Measurements from ENCODE around the gene ADARB1.

Gene ADARB1

GRCh38 chr21:45176141-45176540 is 101.8 kb downstream of the ADARB1 start:
- no peak for TF ChIP-seq POLR2AphosphoS5 (IDR thresholded peaks at IDR 0.05; ENCODE audit: low read depth, low read length)
- no peak for TF ChIP-seq TAF1 (IDR thresholded peaks at IDR 0.05; ENCODE audit: borderline replicate concordance, low read depth, low read length)
- no peak for TF ChIP-seq POLR2A (IDR thresholded peaks at IDR 0.05; ENCODE audit: low read depth, low read length)
- DNase-seq (ENCODE audit: insufficient read length) (no peak), FAIRE-seq (no peak)

DNA sequence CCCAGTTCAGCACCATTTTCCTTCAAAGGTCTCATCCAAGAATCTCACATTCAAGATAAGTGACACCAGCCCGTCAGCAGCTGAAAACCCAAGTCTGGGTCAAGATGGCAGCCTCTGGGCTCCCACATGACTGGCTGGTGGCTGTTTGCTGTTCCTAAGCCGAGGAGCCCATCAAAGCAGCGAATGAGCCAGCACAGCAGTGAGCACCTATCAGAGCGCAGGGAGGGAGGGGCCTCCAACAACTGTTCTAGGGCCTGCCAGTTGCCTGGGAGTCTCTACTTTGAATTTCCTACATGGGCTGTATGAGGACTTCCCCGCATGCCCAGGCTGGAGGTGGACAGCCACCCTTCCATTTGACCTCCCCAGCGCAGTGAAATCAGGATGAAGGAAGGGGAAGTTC is 102.7 kb downstream of the ADARB1 start:
- TF ChIP-seq POLR2A (IDR thresholded peaks at IDR 0.05; ENCODE audit: low read depth, low read length) (no peak), TAF1 (IDR thresholded peaks at IDR 0.05; ENCODE audit: borderline replicate concordance, low read depth, low read length) (no peak), POLR2AphosphoS5 (IDR thresholded peaks at IDR 0.05; ENCODE audit: low read depth, low read length) (no peak)
- no peak for DNase-seq (ENCODE audit: insufficient read length)
- no peak for FAIRE-seq

GRCh38 chr21:45178070-45178608 is 103.8 kb downstream of the ADARB1 start:
- TF ChIP-seq POLR2AphosphoS5 (IDR thresholded peaks at IDR 0.05; ENCODE audit: low read depth, low read length) (no peak), TAF1 (IDR thresholded peaks at IDR 0.05; ENCODE audit: borderline replicate concordance, low read depth, low read length) (no peak), POLR2A (IDR thresholded peaks at IDR 0.05; ENCODE audit: low read depth, low read length) (no peak)
- no peak for FAIRE-seq
- DNase-seq (ENCODE audit: insufficient read length), result no peak

GRCh38 chr21:45178971-45179370 is 104.6 kb downstream of the ADARB1 start:
- no peak for FAIRE-seq
- no peak for TF ChIP-seq POLR2A (IDR thresholded peaks at IDR 0.05; ENCODE audit: low read depth, low read length)
- no peak for TF ChIP-seq POLR2AphosphoS5 (IDR thresholded peaks at IDR 0.05; ENCODE audit: low read depth, low read length)
- TF ChIP-seq TAF1 (IDR thresholded peaks at IDR 0.05; ENCODE audit: borderline replicate concordance, low read depth, low read length), result no peak
- DNase-seq (ENCODE audit: insufficient read length), result no peak

GRCh38 chr21:45179568-45180245 is 105.3 kb downstream of the ADARB1 start:
- TF ChIP-seq POLR2AphosphoS5 (IDR thresholded peaks at IDR 0.05; ENCODE audit: low read depth, low read length), result no peak
- TF ChIP-seq POLR2A (IDR thresholded peaks at IDR 0.05; ENCODE audit: low read depth, low read length), result no peak
- TF ChIP-seq TAF1 (IDR thresholded peaks at IDR 0.05; ENCODE audit: borderline replicate concordance, low read depth, low read length), result no peak
- DNase-seq (ENCODE audit: insufficient read length), result no peak
- no peak for FAIRE-seq

DNA sequence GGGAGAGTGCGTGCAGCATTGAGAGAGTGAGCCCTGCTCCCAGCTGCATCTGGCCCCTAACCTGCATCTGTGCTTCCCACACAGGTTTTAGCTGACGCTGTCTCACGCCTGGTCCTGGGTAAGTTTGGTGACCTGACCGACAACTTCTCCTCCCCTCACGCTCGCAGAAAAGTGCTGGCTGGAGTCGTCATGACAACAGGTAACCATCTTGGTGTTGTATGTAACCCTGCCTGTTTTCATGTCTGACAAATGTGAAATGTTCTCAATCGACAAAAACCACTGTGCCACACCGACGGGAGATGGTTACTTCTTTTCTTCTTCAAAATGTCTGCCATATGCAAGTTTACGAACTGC is 105.8 kb downstream of the ADARB1 start:
- TF ChIP-seq POLR2AphosphoS5 (IDR thresholded peaks at IDR 0.05; ENCODE audit: low read depth, low read length) (no peak), TAF1 (IDR thresholded peaks at IDR 0.05; ENCODE audit: borderline replicate concordance, low read depth, low read length) (no peak), POLR2A (IDR thresholded peaks at IDR 0.05; ENCODE audit: low read depth, low read length) (no peak)
- DNase-seq (ENCODE audit: insufficient read length) (no peak), FAIRE-seq (no peak)

DNA sequence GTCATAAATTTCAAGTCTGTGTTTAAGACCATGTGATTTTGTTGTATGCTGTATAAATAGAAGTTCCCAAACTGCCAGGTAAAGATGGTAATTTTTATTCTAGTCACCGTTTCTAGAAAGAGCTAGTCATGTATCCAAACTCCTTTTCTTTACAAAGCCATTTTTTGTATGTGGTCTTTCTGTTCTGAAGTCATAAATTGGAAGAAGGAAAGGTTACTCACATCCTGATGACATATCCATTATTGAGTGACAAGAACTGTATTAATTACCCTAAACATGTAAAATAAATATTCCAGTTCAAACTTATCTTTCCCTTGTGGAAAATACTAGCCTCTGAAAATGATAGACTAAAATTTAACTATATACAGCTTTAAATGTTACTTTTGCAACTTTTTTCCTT is 108.6 kb downstream of the ADARB1 start:
- TF ChIP-seq POLR2A (IDR thresholded peaks at IDR 0.05; ENCODE audit: low read depth, low read length) (no peak), POLR2AphosphoS5 (IDR thresholded peaks at IDR 0.05; ENCODE audit: low read depth, low read length) (no peak), TAF1 (IDR thresholded peaks at IDR 0.05; ENCODE audit: borderline replicate concordance, low read depth, low read length) (no peak)
- no peak for DNase-seq (ENCODE audit: insufficient read length)
- no peak for FAIRE-seq

DNA sequence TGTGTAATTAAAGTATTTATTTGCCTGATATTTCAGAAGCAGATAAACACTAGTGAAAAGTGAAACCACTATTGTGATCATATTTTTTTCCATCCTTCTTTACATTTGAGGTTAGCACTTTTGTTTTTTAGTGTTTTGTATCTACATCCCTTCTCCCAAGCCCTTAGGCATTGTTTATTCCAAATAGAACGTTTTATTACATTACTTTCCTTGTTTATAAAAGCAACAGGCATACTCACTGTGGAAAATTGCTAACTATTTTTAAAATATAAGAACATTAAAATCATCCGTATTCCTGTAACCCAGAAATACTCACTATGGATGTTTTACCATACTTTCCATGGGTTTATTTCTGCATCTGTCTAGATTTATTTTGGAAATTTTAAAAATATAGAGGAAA is 109.5 kb downstream of the ADARB1 start:
- no peak for TF ChIP-seq TAF1 (IDR thresholded peaks at IDR 0.05; ENCODE audit: borderline replicate concordance, low read depth, low read length)
- no peak for TF ChIP-seq POLR2A (IDR thresholded peaks at IDR 0.05; ENCODE audit: low read depth, low read length)
- TF ChIP-seq POLR2AphosphoS5 (IDR thresholded peaks at IDR 0.05; ENCODE audit: low read depth, low read length), result no peak
- no peak for DNase-seq (ENCODE audit: insufficient read length)

GRCh38 chr21:45184869-45185268 is 110.5 kb downstream of the ADARB1 start:
- DNase-seq (ENCODE audit: insufficient read length) (no peak), FAIRE-seq (no peak)
- TF ChIP-seq TAF1 (IDR thresholded peaks at IDR 0.05; ENCODE audit: borderline replicate concordance, low read depth, low read length), result no peak
- no peak for TF ChIP-seq POLR2A (IDR thresholded peaks at IDR 0.05; ENCODE audit: low read depth, low read length)
- TF ChIP-seq POLR2AphosphoS5 (IDR thresholded peaks at IDR 0.05; ENCODE audit: low read depth, low read length), result no peak

More for the DNA sequence above, 109.5 kb downstream of the ADARB1 start:
- no peak for FAIRE-seq

GRCh38 chr21:45186709-45187108 is 112.3 kb downstream of the ADARB1 start:
- no peak for TF ChIP-seq POLR2A (IDR thresholded peaks at IDR 0.05; ENCODE audit: low read depth, low read length)
- no peak for TF ChIP-seq POLR2AphosphoS5 (IDR thresholded peaks at IDR 0.05; ENCODE audit: low read depth, low read length)
- no peak for TF ChIP-seq TAF1 (IDR thresholded peaks at IDR 0.05; ENCODE audit: borderline replicate concordance, low read depth, low read length)
- DNase-seq (ENCODE audit: insufficient read length), result no peak
- no peak for FAIRE-seq

GRCh38 chr21:45187646-45188045 is 113.3 kb downstream of the ADARB1 start:
- TF ChIP-seq POLR2AphosphoS5 (IDR thresholded peaks at IDR 0.05; ENCODE audit: low read depth, low read length) (no peak), POLR2A (IDR thresholded peaks at IDR 0.05; ENCODE audit: low read depth, low read length) (no peak)
- FAIRE-seq, result no peak
- no peak for DNase-seq (ENCODE audit: insufficient read length)

GRCh38 chr21:45190013-45190412 is 115.6 kb downstream of the ADARB1 start:
- no peak for DNase-seq (ENCODE audit: insufficient read length)
- no peak for TF ChIP-seq TAF1 (IDR thresholded peaks at IDR 0.05; ENCODE audit: borderline replicate concordance, low read depth, low read length)
- no peak for TF ChIP-seq POLR2A (IDR thresholded peaks at IDR 0.05; ENCODE audit: low read depth, low read length)
- TF ChIP-seq POLR2AphosphoS5 (IDR thresholded peaks at IDR 0.05; ENCODE audit: low read depth, low read length), result no peak
- no peak for FAIRE-seq

Measured in GM12892 (cell line).